Measurements from ENCODE around the gene NAGPA.
"Not testable (repeated sequence)": the region's sequence is repeated elsewhere in the genome, so short reads cannot be mapped to it uniquely, and the experiment has no call there.

NAGPA gene, protein sequence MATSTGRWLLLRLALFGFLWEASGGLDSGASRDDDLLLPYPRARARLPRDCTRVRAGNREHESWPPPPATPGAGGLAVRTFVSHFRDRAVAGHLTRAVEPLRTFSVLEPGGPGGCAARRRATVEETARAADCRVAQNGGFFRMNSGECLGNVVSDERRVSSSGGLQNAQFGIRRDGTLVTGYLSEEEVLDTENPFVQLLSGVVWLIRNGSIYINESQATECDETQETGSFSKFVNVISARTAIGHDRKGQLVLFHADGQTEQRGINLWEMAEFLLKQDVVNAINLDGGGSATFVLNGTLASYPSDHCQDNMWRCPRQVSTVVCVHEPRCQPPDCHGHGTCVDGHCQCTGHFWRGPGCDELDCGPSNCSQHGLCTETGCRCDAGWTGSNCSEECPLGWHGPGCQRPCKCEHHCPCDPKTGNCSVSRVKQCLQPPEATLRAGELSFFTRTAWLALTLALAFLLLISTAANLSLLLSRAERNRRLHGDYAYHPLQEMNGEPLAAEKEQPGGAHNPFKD

GRCh38 chr16:5033256-5034166 is at the start of gene NAGPA:
Gene NAGPA, minus strand, starts transcription at chr16:5033935. Its CDS starts 21 bp downstream, at chr16:5033914.
- TF ChIP-seq ZFX (IDR thresholded peaks at IDR 0.05; ENCODE audit: borderline replicate concordance) = no peak
- TF ChIP-seq, protein P1, sequence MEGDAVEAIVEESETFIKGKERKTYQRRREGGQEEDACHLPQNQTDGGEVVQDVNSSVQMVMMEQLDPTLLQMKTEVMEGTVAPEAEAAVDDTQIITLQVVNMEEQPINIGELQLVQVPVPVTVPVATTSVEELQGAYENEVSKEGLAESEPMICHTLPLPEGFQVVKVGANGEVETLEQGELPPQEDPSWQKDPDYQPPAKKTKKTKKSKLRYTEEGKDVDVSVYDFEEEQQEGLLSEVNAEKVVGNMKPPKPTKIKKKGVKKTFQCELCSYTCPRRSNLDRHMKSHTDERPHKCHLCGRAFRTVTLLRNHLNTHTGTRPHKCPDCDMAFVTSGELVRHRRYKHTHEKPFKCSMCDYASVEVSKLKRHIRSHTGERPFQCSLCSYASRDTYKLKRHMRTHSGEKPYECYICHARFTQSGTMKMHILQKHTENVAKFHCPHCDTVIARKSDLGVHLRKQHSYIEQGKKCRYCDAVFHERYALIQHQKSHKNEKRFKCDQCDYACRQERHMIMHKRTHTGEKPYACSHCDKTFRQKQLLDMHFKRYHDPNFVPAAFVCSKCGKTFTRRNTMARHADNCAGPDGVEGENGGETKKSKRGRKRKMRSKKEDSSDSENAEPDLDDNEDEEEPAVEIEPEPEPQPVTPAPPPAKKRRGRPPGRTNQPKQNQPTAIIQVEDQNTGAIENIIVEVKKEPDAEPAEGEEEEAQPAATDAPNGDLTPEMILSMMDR (IDR thresholded peaks at IDR 0.05) = no peak
- peak within 1 kb of the TSS; percentile 67 for H3K27ac ChIP-seq

GRCh38 chr16:5080996-5081395 is 47.3 kb upstream of the NAGPA start:
- not testable (repeated sequence) for H3K27ac ChIP-seq

DNA sequence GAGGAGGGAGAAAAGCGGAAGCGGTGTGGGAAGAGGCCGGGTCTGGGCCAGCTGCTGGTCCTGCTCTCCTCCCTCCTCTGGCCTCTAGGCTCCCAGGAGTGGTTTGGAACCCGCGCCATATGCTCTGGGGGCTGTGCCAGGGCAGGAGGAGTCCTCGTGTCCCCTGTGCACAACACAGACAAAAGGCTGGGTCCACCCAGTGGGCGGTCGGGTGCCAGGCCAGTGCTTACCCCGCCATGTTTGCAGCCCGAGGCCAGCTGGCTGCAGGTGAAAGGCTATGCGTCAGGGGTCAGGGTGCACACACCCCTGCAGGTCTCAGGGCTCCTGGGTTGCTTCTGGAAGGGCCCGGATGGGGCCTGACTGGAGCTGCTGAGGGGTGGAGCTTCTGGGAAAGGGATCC is 46.7 kb upstream of the NAGPA start:
- H3K27ac ChIP-seq = not testable (repeated sequence)

DNA sequence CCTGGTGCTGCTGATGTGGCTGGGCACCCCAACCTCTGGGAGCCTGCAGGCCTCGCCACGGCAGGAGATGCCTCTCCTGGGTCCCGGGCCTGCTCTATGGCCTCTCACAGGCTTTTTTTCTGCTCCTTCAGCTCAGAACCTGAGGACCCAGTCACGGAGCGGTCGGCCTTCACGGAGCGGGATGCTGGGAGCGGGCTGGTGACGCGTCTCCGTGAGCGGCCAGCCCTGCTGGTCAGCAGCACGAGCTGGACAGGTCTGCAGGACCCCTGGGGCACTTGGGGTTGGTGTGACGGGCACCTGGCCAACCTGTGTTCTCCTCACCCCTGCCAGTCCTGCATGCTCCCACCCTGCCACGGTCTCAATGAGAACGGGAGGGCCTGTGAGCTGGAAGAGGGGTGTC is 44.9 kb upstream of the NAGPA start:
- H3K27ac ChIP-seq = no peak overlapping the region
- TF ChIP-seq ZFX (IDR thresholded peaks at IDR 0.05; ENCODE audit: borderline replicate concordance) = no peak
- TF ChIP-seq, protein P1 (IDR thresholded peaks at IDR 0.05) = no peak

DNA sequence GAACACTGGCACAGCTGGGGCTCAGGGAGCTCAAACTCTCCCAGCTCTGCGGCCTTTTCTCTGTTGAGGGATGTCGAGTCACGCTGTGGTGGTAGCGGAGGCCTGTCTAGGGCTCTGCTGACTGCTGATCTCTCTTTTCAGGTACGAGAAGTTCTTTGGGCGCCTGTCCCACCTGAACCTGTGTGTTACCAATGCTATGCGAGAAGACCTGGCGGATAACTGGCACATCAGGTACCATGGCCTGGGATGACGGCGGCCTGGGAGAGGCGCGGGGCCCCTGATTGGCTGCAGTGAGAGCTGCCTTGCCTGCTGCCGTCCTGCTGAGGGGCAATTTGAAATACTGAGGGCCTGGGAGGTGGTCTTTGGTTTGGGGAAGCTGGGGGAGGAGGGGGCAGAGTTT is 43.6 kb upstream of the NAGPA start:
- H3K27ac ChIP-seq = no peak overlapping the region
- TF ChIP-seq, protein P1 (IDR thresholded peaks at IDR 0.05) = no peak
- TF ChIP-seq ZFX (IDR thresholded peaks at IDR 0.05; ENCODE audit: borderline replicate concordance) = no peak

GRCh38 chr16:5075637-5076036 is 41.9 kb upstream of the NAGPA start:
- H3K27ac ChIP-seq = no peak overlapping the region
- TF ChIP-seq, protein P1 (IDR thresholded peaks at IDR 0.05) = no peak

DNA sequence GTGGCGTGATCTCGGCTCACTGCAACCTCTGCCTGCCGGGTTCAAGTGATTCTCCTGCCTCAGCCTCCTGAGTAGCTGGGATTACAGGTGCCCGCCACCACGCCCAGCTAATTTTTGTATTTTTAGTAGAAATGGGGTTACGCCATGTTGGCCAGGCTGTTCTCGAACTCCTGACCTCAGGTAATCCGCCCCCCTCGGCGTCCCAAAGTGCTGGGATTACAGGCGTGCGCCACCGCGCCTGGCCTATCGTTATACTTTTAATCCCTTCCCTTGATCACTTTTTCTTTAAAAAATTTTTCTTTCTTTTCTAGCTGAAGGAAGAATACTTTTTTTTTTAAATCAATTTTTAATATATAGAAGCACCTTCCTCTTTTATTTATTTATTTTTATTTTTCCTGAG is 40.0 kb upstream of the NAGPA start:
- H3K27ac ChIP-seq = not testable (repeated sequence)

- no peak overlapping the region for H3K27ac ChIP-seq
These were observed 39.5 kb upstream of the NAGPA start for GRCh38 chr16:5073279-5073629.

More at GRCh38 chr16:5073279-5073629, 39.5 kb upstream of the NAGPA start:
- TF ChIP-seq ZFX (IDR thresholded peaks at IDR 0.05; ENCODE audit: borderline replicate concordance) = no peak
- TF ChIP-seq, protein P1 (IDR thresholded peaks at IDR 0.05) = no peak
